Activated effector memory CD4-positive, alpha-beta T cell treated with Interleukin-2 at 50 U/mL for 16 hours (primary cell): Measurements from ENCODE around the gene CDK14.

Experiments
- DNase-seq: peaks from one replicate; pipeline ENCODE4 v3.0.0-alpha.2; 2020

CDK14 gene

GRCh38 chr7:91069146-91069545 lies 473.0 kb downstream of the CDK14 start:
- no peak for DNase-seq

DNA sequence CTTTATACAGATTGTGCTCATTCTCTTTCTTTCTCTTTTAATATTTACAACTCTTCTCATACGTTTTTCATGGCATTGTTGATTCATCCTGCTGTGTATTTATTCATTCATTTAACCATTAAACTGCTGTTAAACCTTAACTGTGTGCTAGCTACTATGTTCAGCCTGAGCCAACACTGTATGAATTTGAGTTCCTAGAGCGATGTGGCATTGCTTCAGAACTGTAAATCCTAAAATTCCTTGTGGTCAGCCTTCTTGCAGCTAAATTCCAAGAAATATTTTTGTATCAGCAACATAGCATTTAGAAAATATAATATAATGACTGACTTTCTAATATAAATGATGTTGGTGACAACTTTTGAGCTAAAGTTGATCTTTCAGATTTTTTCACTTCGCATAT lies 483.4 kb downstream of the CDK14 start:
- no peak for DNase-seq

- DNase-seq = no peak
Measured at GRCh38 chr7:91080351-91080750, 484.2 kb downstream of the CDK14 start.

GRCh38 chr7:91082038-91082437 lies 485.9 kb downstream of the CDK14 start:
- no peak for DNase-seq

- DNase-seq = no peak
Measured at GRCh38 chr7:91082852-91083495, 486.9 kb downstream of the CDK14 start.

- DNase-seq = no peak
Measured at GRCh38 chr7:91083855-91084644, 487.9 kb downstream of the CDK14 start.

- no peak for DNase-seq
Measured at GRCh38 chr7:91085175-91085574, 489.1 kb downstream of the CDK14 start.

DNA sequence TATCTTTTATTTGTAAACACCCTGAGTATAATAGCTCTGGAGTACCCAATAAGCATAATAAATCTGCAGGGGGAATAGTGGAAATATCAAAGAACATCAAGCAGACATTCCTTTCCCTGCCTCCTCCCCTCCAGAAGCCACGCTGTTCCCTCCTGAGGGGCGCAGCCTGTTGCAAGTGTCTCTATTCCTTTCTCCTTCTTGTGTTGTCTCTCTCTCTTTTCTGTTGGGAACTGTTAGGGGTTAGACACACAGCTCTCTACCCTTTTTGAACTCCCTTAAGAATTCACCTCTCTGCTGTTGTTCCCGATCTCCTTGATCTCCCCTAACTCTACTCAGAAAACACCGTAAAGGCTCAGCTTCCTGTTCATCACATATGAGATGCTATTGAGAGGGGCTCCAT lies 490.1 kb downstream of the CDK14 start:
- DNase-seq = no peak

GRCh38 chr7:91088156-91088555 lies 492.0 kb downstream of the CDK14 start:
- DNase-seq = no peak

DNA sequence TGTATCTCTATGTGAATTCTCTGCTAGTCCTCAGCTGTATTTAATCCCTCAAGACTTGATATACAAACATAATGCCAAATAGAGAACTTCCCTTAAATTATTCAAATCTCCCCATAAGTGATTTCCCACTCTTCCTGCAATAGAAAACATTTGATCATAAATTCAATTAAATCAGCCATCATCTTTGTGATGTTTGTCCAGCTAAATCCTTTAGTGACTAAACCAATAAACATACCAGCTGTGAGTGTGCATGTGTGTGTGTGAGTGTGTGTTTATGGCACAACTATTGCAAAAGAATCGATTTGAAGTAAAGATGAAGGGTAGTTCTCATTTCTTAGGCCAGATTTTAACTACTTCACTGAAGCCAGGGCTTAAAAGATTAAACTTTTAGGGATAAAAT lies 492.6 kb downstream of the CDK14 start:
- DNase-seq = no peak

GRCh38 chr7:91089382-91089963 lies 493.4 kb downstream of the CDK14 start:
- DNase-seq = no peak

DNA sequence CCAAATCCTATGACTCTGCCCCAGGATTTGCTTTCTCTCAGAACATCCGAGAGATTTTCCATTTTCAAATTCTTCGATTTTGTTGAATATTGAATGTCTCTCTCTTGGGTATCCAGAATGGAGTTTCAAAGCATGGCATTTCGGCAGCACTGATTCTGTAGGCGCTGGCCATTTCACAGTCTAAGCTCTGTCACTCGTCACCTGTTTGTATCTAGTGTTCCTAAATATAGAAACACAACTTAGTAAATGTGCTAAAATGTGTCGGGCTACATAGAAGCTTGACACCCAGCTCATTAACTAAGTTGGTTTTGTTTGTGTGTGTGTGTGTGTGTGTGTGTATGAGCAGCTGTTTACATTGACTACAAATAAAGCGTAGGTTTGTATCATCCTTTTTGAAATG lies 494.6 kb downstream of the CDK14 start:
- no peak for DNase-seq

DNA sequence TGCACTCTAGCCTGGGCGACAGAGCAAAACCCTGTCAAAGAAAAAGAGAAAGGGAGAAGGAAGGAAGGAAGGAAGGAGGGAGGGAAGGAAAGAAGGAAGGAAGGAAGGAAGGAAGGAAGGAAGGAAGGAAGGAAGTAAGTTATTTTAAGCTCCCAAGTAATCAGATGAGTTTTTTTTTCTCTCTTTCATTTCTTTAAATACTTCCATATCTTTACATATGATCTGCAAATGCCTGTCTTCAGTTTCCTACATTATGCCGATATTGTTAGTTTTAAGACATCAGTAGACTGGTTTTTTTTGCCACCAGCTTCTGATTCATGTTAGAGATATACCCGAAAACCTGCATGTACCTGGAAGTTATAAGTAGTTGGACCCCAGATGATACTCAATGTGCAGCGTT lies 495.5 kb downstream of the CDK14 start:
- DNase-seq = no peak

- no peak for DNase-seq
Measured at GRCh38 chr7:91093181-91093580, 497.1 kb downstream of the CDK14 start.

GRCh38 chr7:91098566-91098965 lies 502.4 kb downstream of the CDK14 start:
- DNase-seq = no peak

DNA sequence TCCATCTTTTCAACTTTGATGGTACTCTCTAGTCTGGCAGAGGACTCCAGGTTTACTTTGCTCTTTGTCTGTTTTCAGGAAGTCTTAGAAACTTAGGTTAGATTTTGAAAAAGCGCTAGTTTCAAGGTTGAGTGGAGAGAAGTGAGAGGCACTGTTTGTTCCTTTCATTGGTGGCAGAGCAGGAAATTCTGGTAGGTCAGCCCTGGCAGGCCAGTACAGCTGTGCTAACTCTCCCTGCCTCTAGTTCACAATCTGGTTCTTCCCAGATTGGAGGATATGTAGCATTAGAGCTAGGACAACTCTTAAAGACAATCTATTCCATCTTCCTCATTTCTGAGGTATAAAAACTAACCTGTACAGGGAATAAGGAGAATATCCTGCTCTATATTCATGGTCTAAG lies 507.2 kb downstream of the CDK14 start:
- no peak for DNase-seq

GRCh38 chr7:91107460-91107859 lies 511.3 kb downstream of the CDK14 start:
- DNase-seq = no peak

DNA sequence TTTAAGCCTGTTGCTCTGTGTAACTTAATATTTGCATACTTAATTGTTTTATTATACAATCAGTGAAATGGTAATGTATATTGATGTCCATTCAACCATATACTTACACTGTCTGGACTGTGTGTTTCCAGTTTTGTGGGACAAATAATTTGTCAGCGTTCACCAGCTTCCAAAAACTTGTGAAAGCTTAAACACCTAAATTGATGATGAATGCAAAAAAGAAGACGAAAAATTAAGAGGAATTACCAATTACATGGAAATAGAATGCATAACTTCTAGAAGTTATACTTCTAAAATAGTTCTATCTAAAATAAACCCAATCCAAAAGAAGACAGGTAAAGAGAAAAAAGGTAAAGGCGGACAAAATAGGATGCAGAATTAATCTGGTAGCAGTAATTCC lies 513.1 kb downstream of the CDK14 start:
- DNase-seq = no peak

DNA sequence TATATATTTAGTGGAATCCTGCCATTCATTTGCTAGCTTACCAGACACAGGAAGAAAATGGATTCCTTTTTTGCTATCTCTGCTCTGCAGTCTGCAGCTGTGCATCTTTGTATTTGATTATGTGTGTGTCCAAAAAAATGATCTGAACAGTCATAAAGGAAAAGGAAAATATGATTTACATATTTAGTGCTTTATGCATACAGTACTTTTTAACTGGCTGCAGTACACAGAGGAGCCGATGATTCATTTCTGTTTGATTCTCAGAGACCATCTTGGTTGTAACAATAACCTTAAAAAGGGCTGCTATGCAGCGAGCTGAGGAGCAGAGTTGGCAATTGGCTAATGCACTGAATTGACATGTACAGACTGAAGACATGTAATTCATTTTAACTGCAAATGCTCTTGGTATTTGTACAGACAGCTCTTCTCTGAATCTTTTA lies 516.8 kb downstream of the CDK14 start:
- DNase-seq = no peak

GRCh38 chr7:91114232-91114631 lies 518.1 kb downstream of the CDK14 start:
- DNase-seq = no peak

DNA sequence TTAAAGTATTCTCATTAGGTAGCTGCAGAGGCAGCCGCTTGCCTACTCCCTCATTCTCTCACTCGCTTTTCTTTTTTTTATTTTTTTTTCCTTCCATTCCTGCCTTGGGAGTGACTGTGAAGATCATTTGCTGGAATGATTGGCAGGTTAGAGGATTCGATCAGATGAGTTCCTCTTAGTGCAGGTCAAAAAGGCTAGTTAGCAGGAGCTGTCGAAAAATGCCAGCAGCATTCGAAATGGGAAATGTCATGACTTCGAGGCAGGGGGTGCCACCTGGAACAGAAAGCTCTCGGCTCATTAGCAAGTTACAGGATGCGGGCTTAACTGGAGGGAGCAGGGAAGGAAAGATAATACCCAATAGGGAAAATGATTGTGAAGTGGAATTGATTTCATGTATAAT lies 530.6 kb downstream of the CDK14 start:
- DNase-seq = no peak

GRCh38 chr7:91127325-91127724 lies 531.2 kb downstream of the CDK14 start:
- DNase-seq = no peak

GRCh38 chr7:91127959-91128358 lies 531.8 kb downstream of the CDK14 start:
- DNase-seq = no peak

GRCh38 chr7:91128683-91129348 lies 532.7 kb downstream of the CDK14 start:
- DNase-seq = no peak
